Naive thymus-derived CD4-positive, alpha-beta T cell (primary cell): ENCODE data around the gene BRD3. TPM values are rescaled to one million over a fixed set of nuclear protein-coding genes. Genes with fewer than 3 reads are reported as not detected.

Experiments used
- ATAC-seq: fragments of 150-1000 bp; cut with Tn5 transposase; 2 replicates; pipeline ENCODE4 v1.10.0; 2021; ENCODE audit warnings: mild to moderate bottlenecking, moderate library complexity
- CTCF ChIA-PET: fragments of 350-600 bp; sonication (Branson Sonifier 250); formaldehyde crosslinking; loops from one replicate; lab custom pipeline; 2021; ENCODE audit warnings: antibody characterized with exemption; lab: Charles Lee
- POLR2A ChIA-PET: fragments of 350-600 bp; sonication (Branson Sonifier 250); formaldehyde crosslinking; loops from one replicate; lab custom pipeline; 2021; ENCODE audit warnings: antibody characterized with exemption, inconsistent platforms; lab: Charles Lee
- DNase-seq, 9 donors: peaks; one replicate each; pipeline versions ENCODE4 v3.0.0 to v3.0.0-alpha.2; 2020 to 2022; ENCODE audit warnings: mixed read lengths in 1 of 9
- H3K27ac ChIP-seq: one replicate; pipeline ENCODE4 v1.7.0; 2013; ENCODE audit warnings: mild to moderate bottlenecking, low read depth, low read length, moderate library complexity
- H3K27me3 ChIP-seq, 2 donors: one replicate each; pipeline ENCODE4 v1.7.0; 2013; ENCODE audit warnings: low read length in 2 of 2, mild to moderate bottlenecking in 2 of 2, moderate library complexity in 2 of 2; ENCODE audit not compliant: control insufficient read depth in 2 of 2, insufficient read depth in 2 of 2
- H3K36me3 ChIP-seq, 3 experiments: 1 replicate in 2 of 3; 2 replicates in 1 of 3; pipeline ENCODE4 v1.7.0; 2013; ENCODE audit warnings: low read length in 3 of 3, mild to moderate bottlenecking in 3 of 3, moderate library complexity in 1 of 3; ENCODE audit not compliant: insufficient read depth in 3 of 3, control insufficient read depth in 2 of 3
- H3K4me1 ChIP-seq, 2 donors: one replicate each; pipeline ENCODE4 v1.7.0; 2013; ENCODE audit warnings: low read length in 2 of 2, mild to moderate bottlenecking in 2 of 2, moderate library complexity in 1 of 2; ENCODE audit not compliant: control insufficient read depth in 2 of 2, insufficient read depth in 2 of 2
- H3K4me3 ChIP-seq: 2 replicates; pipeline ENCODE4 v1.7.0; 2013; ENCODE audit warnings: mild to moderate bottlenecking, low read length
- H3K9me3 ChIP-seq, 3 experiments: 1 replicate in 2 of 3; 2 replicates in 1 of 3; pipeline ENCODE4 v1.7.0; 2013; ENCODE audit warnings: low read length in 3 of 3; ENCODE audit not compliant: control insufficient read depth in 2 of 3
- H3K27ac Mint-ChIP-seq, 9 donors: one replicate each; pipeline ENCODE4 v1.8.0; 2020 to 2022; ENCODE audit warnings: mixed read lengths in 9 of 9, mild to moderate bottlenecking in 8 of 9, moderate library complexity in 5 of 9, inconsistent platforms in 2 of 9
- H3K27me3 Mint-ChIP-seq, 5 donors: one replicate each; pipeline ENCODE4 v1.8.0; 2021 to 2022; ENCODE audit warnings: mixed read lengths in 5 of 5, mild to moderate bottlenecking in 1 of 5
- H3K36me3 Mint-ChIP-seq, 5 donors: one replicate each; pipeline ENCODE4 v1.8.0; 2020 to 2022; ENCODE audit warnings: mixed read lengths in 5 of 5, mild to moderate bottlenecking in 3 of 5, inconsistent platforms in 1 of 5
- H3K4me1 Mint-ChIP-seq, 7 donors: one replicate each; pipeline ENCODE4 v1.8.0; 2020 to 2022; ENCODE audit warnings: mixed read lengths in 7 of 7, mild to moderate bottlenecking in 3 of 7, inconsistent platforms in 1 of 7
- H3K4me3 Mint-ChIP-seq, 10 donors: one replicate each; pipeline ENCODE4 v1.8.0; 2020 to 2022; ENCODE audit warnings: mild to moderate bottlenecking in 10 of 10, mixed read lengths in 10 of 10, moderate library complexity in 6 of 10, inconsistent platforms in 2 of 10
- H3K9me3 Mint-ChIP-seq, 11 donors: one replicate each; pipeline ENCODE4 v1.8.0; 2020 to 2022; ENCODE audit warnings: mixed read lengths in 11 of 11, mild to moderate bottlenecking in 4 of 11, inconsistent platforms in 1 of 11, moderate library complexity in 1 of 11
- intact Hi-C, 2 donors: fragments of 100-400 bp; cut with micrococcal nuclease; formaldehyde crosslinking; loops; one replicate each; pipeline ENCODE4 v1.15.1; 2023
- polyA plus RNA-seq, 2 donors: library from polyadenylated mRNA; unstranded; fragments of 300-500 nt; fragmentation: Illumina TruSeq; gene quantifications; one replicate each; pipeline ENCODE4 v1.2.3, GENCODE V29; 2021
- total RNA-seq, 6 experiments: library from RNA in 5 of 6; stranded (reverse) in 5 of 6; gene quantifications; 1 replicate in 5 of 6; 2 replicates in 1 of 6; pipeline ENCODE4 v1.2.3 and lab custom pipeline; 2021 to 2026

Gene BRD3
- total and polyA plus RNA-seq, 7 experiments from 2014 or later = 12.4 to 49.7 (median 36.4) TPM

DNA sequence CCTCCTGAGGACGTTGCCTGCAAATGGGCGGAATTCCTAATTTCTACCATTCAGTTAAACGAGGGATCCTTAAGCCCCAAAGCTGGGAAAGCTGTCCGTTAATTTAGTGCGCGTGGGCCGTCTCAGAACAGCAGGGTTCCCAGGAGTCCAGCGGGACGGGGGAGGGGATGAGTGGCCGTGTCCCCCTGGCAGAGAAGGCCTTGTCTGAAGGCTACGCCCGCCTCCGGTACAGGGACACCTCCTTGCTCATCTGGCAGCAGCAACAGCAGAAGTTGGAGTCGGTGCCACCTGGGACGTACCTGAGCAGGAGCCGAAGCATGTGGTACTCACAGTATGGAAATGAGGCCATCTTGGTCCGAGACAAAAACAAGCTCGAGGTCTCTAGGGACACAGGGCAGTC, 41.2 kb downstream of the BRD3 start:
- Mint-ChIP-seq H3K9me3 (no peaks in the 10 kb centered on the region), H3K27me3 (no peaks in the 10 kb centered on the region), H3K36me3 (peaks cover 0 to 10% (median 0%) of the 10 kb centered on the region in 5 donors), H3K27ac (peak overlapping the region in 2 of 9 donors; percentile 33 to 54), H3K4me3 (peak overlapping the region in 9 of 10 donors; percentile 61 to 85 (median 81)), H3K4me1 (peaks cover 0 to 21% (median 11%) of the 10 kb centered on the region in 7 donors)
- ChIA-PET POLR2A (interaction anchor here (0.5 to 4.2 kb wide), 4 partner anchors 43 to 141 kb away, joined by 4 to 18 read pairs (median 6); partner anchors contain the start of genes RNU6ATAC and WDR5), CTCF (no interaction called here)
- H3K36me3 ChIP-seq = peaks cover 0 to 12% (median 0%) of the 10 kb centered on the region in 3 experiments
- intact Hi-C loops = loop anchor here (5.0 to 10.0 kb wide), 2 partner anchors 649 to 1878 kb away; partner anchors contain the start of genes CAMSAP1 (in 1 of the 2), STKLD1 (in 1 of the 2) and SURF4 (in 1 of the 2)
- peaks cover 5 to 7% of the 10 kb centered on the region in 2 donors for H3K4me1 ChIP-seq
- H3K27me3 ChIP-seq = no peaks in the 10 kb centered on the region
- H3K4me3 ChIP-seq = no peak overlapping the region
- no peak for DNase-seq
- no peaks in the 10 kb centered on the region for H3K9me3 ChIP-seq
- no peak overlapping the region for H3K27ac ChIP-seq
- ATAC-seq = no peak

DNA sequence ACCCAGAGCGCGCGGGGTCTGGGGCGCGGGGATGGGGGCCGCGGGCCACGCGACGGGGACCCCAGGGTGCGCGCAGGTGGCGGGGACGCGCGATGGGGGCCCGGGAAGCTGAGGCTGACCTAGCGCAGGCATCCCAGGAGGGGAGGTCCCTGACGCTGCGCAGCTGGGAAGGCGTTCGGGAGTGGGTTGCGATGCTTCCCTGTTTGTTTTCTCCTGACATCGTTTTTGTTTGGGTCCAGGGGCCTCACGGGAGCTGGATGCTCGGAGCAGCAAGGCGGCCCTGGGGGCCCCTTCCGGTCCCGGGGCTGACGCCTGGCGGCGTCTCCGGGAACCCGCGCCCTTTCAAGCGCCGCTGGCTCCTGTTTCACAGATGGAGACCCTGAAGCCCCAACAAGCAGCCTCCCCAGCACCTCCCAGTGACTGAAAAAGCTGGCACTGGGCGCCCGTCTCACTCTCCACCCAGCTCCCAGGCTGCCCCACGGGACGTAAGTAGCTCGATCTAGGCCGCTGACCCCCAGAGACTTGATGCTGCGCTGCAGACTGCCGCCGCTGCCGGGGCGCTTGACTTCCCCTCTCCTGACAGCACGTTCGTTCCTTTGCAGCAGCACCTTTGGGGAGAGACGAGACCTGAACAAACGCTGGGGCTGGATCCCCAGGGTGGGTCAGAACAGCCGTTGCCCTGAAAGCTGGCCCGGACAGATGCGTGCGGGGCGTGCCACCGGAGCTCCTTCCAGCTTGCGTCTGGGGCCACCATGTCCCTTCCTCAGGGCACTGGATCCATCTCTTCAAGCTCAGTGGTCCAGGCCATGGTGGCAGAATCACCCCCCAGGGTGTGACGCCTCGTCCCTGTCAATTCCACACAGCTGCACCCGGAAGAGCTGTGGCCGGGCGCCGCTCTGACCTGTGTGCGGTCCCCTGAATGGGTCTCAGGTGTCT, 42.0 kb downstream of the BRD3 start:
- DNase-seq (peak in 8 of 9 donors; percentile 34 to 62 (median 53)), ATAC-seq (peak; percentile 22)
- Histone ChIP-seq H3K4me1 (peaks cover 5 to 7% of the 10 kb centered on the region in 2 donors), H3K36me3 (peaks cover 0 to 7% (median 0%) of the 10 kb centered on the region in 3 experiments), H3K4me3 (peak overlapping the region; percentile 89), H3K9me3 (no peaks in the 10 kb centered on the region), H3K27me3 (no peaks in the 10 kb centered on the region), H3K27ac (peak overlapping the region; percentile 75)
- Mint-ChIP-seq H3K4me3 (peak overlapping the region; percentile 61 to 85 (median 80)), H3K27me3 (no peaks in the 10 kb centered on the region), H3K36me3 (peaks cover 0 to 6% (median 0%) of the 10 kb centered on the region in 5 donors), H3K27ac (peak overlapping the region in 7 of 9 donors; percentile 31 to 84 (median 67)), H3K9me3 (no peaks in the 10 kb centered on the region), H3K4me1 (peaks cover 0 to 21% (median 12%) of the 10 kb centered on the region in 7 donors)
- POLR2A ChIA-PET = interaction anchor here (0.5 to 4.2 kb wide), 7 partner anchors 19 to 139 kb away, joined by 3 to 18 read pairs (median 3); partner anchors contain the start of genes RNU6ATAC and WDR5
- CTCF ChIA-PET = interaction anchor here (2.9 kb wide), 1 partner anchor 32 kb away, joined by 14 read pairs; no protein-coding TSS in a partner anchor
- intact Hi-C loops = loop anchor here (1.0 to 10.0 kb wide), 8 partner anchors 34 to 1879 kb away; partner anchors contain the start of genes BRD3 (in 2 of the 2), RNU6ATAC (in 2 of the 2), VAV2 (in 2 of the 2) and CACFD1 (in 1 of the 2)

DNA sequence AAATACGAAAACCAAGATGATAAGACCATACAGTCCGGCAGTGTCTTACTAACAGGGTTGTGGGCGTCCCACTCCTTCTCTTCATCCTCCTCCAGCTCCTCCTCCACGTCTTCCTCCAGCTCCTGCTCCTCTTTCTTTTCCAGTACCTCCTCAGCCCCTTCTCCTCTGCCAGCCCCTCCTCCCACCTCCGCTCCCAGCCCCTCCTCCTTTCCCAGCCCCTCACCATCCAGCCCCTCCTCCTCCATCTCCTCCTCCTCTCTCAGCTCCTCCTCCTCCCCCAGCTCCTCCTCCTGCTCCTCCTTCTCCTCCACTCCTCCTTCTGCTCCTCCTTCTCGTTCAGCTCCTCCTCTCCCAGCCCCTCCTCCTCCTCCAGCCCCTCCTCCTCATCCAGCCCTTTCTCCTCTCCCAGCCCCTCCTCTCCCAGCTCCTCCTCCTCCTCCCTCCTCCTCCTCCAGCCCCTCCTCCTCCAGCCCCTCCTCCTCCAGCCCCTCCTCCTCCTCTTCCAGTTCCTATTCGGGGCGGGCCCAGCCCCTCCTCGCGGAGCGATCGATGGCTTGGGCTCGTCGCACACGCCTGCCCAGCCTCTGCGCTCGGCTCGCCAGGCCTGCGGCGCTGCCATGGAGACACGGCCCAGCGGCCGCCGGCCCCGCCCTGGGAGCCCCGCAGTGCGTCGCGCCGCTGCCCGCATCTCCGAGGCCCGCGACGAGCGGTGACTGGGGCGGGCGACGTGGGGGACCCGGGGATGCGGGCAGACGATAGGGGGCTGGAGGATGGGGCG, 42.8 kb downstream of the BRD3 start, which contains the start of gene BRD3OS:
TSS of gene BRD3OS (plus strand) at position 654 of the 778 bp plus-strand sequence. CDS start 1,267 bp downstream, outside the sequence.
- DNase-seq (peak; percentile 80 to 95 (median 91)), ATAC-seq (peak; percentile 98)
- POLR2A ChIA-PET = interaction anchor here (0.5 to 4.2 kb wide), 6 partner anchors 20 to 140 kb away, joined by 3 to 18 read pairs (median 3); partner anchors contain the start of genes RNU6ATAC and WDR5
- no peaks in the 10 kb centered on the region for H3K27me3 ChIP-seq
- Mint-ChIP-seq H3K9me3 (no peaks in the 10 kb centered on the region), H3K4me3 (peak within 1 kb of the TSS; percentile 61 to 85 (median 80)), H3K36me3 (peaks cover 0 to 6% (median 0%) of the 10 kb centered on the region in 5 donors), H3K4me1 (peaks cover 0 to 21% (median 12%) of the 10 kb centered on the region in 7 donors), H3K27me3 (no peaks in the 10 kb centered on the region), H3K27ac (peak within 1 kb of the TSS; percentile 48 to 86 (median 78))
- peak within 1 kb of the TSS; percentile 75 for H3K27ac ChIP-seq
- intact Hi-C loops = loop anchor here (1.0 to 10.0 kb wide), 8 partner anchors 33 to 1880 kb away; partner anchors contain the start of genes BRD3 (in 2 of the 2), RNU6ATAC (in 2 of the 2), VAV2 (in 2 of the 2) and CACFD1 (in 1 of the 2)
- CTCF ChIA-PET = interaction anchor here (2.9 kb wide), 1 partner anchor 31 kb away, joined by 14 read pairs; no protein-coding TSS in a partner anchor
- H3K4me3 ChIP-seq = peak within 1 kb of the TSS; percentile 89
- no peaks in the 10 kb centered on the region for H3K9me3 ChIP-seq
- H3K36me3 ChIP-seq = peaks cover 0 to 3% (median 0%) of the 10 kb centered on the region in 3 experiments
- H3K4me1 ChIP-seq = peaks cover 5 to 7% of the 10 kb centered on the region in 2 donors

DNA sequence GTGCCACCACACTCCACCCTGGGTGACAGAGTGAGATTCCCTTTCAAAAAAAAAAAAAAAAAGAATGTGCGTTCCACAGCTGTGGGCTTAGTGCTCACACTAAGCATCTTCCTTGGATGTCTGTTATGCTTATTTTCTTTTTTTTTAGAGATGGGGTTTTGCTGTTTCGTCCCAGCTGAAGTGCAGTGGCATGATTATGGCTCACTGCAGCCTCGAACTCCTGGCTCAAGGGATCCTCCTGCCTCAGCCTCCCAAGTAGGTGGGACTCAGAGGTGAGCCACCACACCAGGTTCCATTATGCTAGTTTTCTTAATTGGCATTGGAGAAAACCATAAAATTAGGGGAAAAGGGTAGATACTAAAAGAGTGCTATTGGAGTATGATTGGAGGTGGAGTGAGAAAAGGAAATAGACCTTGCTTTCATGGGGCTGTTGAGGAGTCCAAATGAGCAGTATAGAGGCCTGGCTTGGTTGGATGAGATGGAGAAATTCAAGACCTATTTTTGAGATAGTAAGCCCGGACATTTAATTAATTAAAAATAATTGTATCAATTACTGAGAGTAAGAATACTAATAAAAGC, 43.5 kb downstream of the BRD3 start:
- Mint-ChIP-seq H3K27ac (peak overlapping the region in 8 of 9 donors; percentile 44 to 86 (median 79)), H3K36me3 (peaks cover 0 to 6% (median 0%) of the 10 kb centered on the region in 5 donors), H3K27me3 (no peaks in the 10 kb centered on the region), H3K4me1 (peaks cover 0 to 21% (median 12%) of the 10 kb centered on the region in 7 donors), H3K4me3 (peak overlapping the region; percentile 24 to 85 (median 73)), H3K9me3 (no peaks in the 10 kb centered on the region)
- ATAC-seq (no peak), DNase-seq (peak in 1 of 9 donors; percentile 4)
- Histone ChIP-seq H3K4me1 (peaks cover 5 to 7% of the 10 kb centered on the region in 2 donors), H3K27me3 (no peaks in the 10 kb centered on the region), H3K27ac (no peak overlapping the region), H3K9me3 (no peaks in the 10 kb centered on the region), H3K36me3 (peaks cover 0 to 3% (median 0%) of the 10 kb centered on the region in 3 experiments), H3K4me3 (no peak overlapping the region)
- intact Hi-C loops = loop anchor here in 1 of 2 donors (10.0 kb wide), 1 partner anchor 1880 kb away; the partner anchor contains the start of gene CAMSAP1
- POLR2A ChIA-PET = interaction anchor here (1.4 to 4.2 kb wide), 2 partner anchors 111 to 139 kb away, joined by 3 to 18 read pairs; partner anchors contain the start of gene WDR5
- CTCF ChIA-PET = interaction anchor here (2.9 kb wide), 1 partner anchor 30 kb away, joined by 14 read pairs; no protein-coding TSS in a partner anchor

DNA sequence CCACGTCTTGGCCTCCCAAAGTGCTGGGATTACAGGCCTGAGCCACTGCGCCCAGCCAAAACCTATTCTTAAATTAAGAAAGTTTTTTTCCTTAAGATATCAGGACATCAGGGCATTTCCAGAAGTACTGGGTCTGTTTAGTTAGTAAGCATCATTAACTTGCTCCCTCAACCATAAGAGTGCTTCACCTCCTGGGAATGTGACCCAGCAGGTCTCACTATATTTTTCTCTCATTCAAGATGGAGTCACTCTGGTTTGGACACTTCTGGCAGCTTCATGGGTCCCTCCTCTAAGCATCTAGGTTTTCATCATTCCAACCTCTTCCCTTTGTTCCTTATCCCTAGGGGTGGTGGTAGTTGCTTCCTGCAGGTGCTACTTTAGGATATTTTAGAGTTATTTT, 52.9 kb downstream of the BRD3 start:
- H3K36me3 ChIP-seq = no peaks in the 10 kb centered on the region
- no peak overlapping the region for H3K4me3 ChIP-seq
- H3K9me3 ChIP-seq = no peaks in the 10 kb centered on the region
- ChIA-PET POLR2A (no interaction called here), CTCF (no interaction called here)
- H3K4me1 Mint-ChIP-seq = peaks cover 0 to 2% (median 0%) of the 10 kb centered on the region in 7 donors
- H3K4me3 Mint-ChIP-seq = no peak overlapping the region
- no peak for DNase-seq
- no peak overlapping the region for H3K27ac ChIP-seq
- H3K4me1 ChIP-seq = no peaks in the 10 kb centered on the region
- peaks cover 0 to 3% (median 0%) of the 10 kb centered on the region in 5 donors for H3K27me3 Mint-ChIP-seq
- no peak overlapping the region for H3K27ac Mint-ChIP-seq
- peaks cover 0 to 5% (median 0%) of the 10 kb centered on the region in 5 donors for H3K36me3 Mint-ChIP-seq
- ATAC-seq = no peak
- intact Hi-C loops = no loop called here
- no peaks in the 10 kb centered on the region for H3K27me3 ChIP-seq
- H3K9me3 Mint-ChIP-seq = peaks cover 0 to 14% (median 5%) of the 10 kb centered on the region in 11 donors
